ENCODE measurements around the gene ZNF385D. TPM values are rescaled to one million over a fixed set of nuclear protein-coding genes. Genes with fewer than 3 reads are reported as not detected.

Gene ZNF385D
- total RNA-seq, 1 experiment from 2014 or later = not detected

DNA sequence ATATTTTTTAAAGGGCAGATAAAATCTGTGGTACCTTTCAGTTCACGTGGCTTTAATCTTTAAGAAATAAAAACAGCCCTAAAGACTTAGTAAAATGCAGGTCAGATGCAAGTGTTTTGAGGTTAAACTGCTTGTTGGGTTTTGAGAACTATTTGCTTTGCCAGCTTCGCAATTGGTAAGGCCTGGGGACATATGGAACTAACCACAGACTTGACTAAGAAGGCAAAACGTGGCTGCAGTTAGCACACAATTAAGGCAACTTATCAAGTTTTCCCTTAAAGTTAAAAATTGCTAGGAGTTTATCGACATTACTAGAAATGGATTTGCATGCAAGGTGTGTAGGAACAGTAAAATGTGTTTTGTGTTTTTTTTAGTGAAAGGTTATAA is 206.9 kb downstream of the ZNF385D start:
- ATAC-seq (no peak), DNase-seq (ENCODE audit: low read depth, low spot score) (no peak)
- intact Hi-C loops (cut with micrococcal nuclease) = no loop called here
- no peak overlapping the region for H2AFZ ChIP-seq (ENCODE audit: low read depth, low read length, poor library complexity, severe bottlenecking)
- peaks cover 0 to 16% of the 10 kb centered on the region in 2 experiments; a peak in 2 of 4 replicates for H3K9me3 ChIP-seq (ENCODE audit: control insufficient read depth in 1 of 2, insufficient read depth in 1 of 2, low read depth in 1 of 2, low read length in 2 of 2)
- H3K27ac ChIP-seq (ENCODE audit: low read depth, low read length) = no peak overlapping the region
- no peak for TF ChIP-seq YY1 (IDR thresholded peaks at IDR 0.05; ENCODE audit: extremely low read depth, insufficient replicate concordance, low read depth, low read length)
- TF ChIP-seq, protein P1, sequence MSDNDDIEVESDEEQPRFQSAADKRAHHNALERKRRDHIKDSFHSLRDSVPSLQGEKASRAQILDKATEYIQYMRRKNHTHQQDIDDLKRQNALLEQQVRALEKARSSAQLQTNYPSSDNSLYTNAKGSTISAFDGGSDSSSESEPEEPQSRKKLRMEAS (IDR thresholded peaks at IDR 0.05) = no peak
- TF ChIP-seq CBX3 (IDR thresholded peaks at IDR 0.05; ENCODE audit: low read depth) = no peak
- TF ChIP-seq FOSL1 (IDR thresholded peaks at IDR 0.05; ENCODE audit: low read depth) = no peak
- TF ChIP-seq CEBPB (IDR thresholded peaks at IDR 0.05; ENCODE audit: low read depth) = no peak
- TF ChIP-seq, protein P2, sequence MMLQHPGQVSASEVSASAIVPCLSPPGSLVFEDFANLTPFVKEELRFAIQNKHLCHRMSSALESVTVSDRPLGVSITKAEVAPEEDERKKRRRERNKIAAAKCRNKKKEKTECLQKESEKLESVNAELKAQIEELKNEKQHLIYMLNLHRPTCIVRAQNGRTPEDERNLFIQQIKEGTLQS (IDR thresholded peaks at IDR 0.05) = no peak
- TF ChIP-seq, protein P3, sequence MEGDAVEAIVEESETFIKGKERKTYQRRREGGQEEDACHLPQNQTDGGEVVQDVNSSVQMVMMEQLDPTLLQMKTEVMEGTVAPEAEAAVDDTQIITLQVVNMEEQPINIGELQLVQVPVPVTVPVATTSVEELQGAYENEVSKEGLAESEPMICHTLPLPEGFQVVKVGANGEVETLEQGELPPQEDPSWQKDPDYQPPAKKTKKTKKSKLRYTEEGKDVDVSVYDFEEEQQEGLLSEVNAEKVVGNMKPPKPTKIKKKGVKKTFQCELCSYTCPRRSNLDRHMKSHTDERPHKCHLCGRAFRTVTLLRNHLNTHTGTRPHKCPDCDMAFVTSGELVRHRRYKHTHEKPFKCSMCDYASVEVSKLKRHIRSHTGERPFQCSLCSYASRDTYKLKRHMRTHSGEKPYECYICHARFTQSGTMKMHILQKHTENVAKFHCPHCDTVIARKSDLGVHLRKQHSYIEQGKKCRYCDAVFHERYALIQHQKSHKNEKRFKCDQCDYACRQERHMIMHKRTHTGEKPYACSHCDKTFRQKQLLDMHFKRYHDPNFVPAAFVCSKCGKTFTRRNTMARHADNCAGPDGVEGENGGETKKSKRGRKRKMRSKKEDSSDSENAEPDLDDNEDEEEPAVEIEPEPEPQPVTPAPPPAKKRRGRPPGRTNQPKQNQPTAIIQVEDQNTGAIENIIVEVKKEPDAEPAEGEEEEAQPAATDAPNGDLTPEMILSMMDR (IDR thresholded peaks at IDR 0.05 in 2 of 3, conservative IDR thresholded peaks at IDR 0.05 in 1 of 3; ENCODE audit: borderline replicate concordance in 1 of 3, insufficient read depth in 1 of 3, low read depth in 2 of 3, low read length in 2 of 3) = no peak
- no peak for TF ChIP-seq EZH2phosphoT487 (IDR thresholded peaks at IDR 0.05; ENCODE audit: borderline replicate concordance)
- no peak for TF ChIP-seq RAD21 (IDR thresholded peaks at IDR 0.05; ENCODE audit: low read depth)
- no peak for TF ChIP-seq ELF1 (IDR thresholded peaks at IDR 0.05; ENCODE audit: borderline replicate concordance, low read depth)
- no peak for TF ChIP-seq POLR2AphosphoS5 (IDR thresholded peaks at IDR 0.05; ENCODE audit: low read depth, low read length)
- TF ChIP-seq SP1 (IDR thresholded peaks at IDR 0.05; ENCODE audit: low read depth) = no peak
- no peak for TF ChIP-seq ZNF274 (IDR thresholded peaks at IDR 0.05; ENCODE audit: low read depth, low read length)
- ChIA-PET RAD21 (ENCODE audit: low non-redundant PET in 1 of 2, low total read pairs in 2 of 2, uncharacterized antibody in 2 of 2, unreplicated experiment in 2 of 2) (no interaction called here), POLR2A (no interaction called here), CTCF (no interaction called here)
- no peak overlapping the region for H3K4me2 ChIP-seq (ENCODE audit: low read length)
- no peaks in the 10 kb centered on the region for H3K4me1 ChIP-seq (ENCODE audit: control insufficient read depth in 1 of 2, insufficient read depth in 2 of 2, low read length in 2 of 2)
- no TSS peak for BruUV-seq (replicated peaks)
- no peak overlapping the region for H3K9ac ChIP-seq (ENCODE audit: low read length)
- no peaks in the 10 kb centered on the region for H3K9me2 ChIP-seq (ENCODE audit: insufficient read depth)
- no peaks in the 10 kb centered on the region for H3K36me3 ChIP-seq (ENCODE audit: control insufficient read depth in 1 of 2, insufficient read depth in 2 of 2, low read length in 2 of 2)
- H3K27me3 ChIP-seq (ENCODE audit: insufficient read depth, low read length) = no peaks in the 10 kb centered on the region
- no peaks in the 10 kb centered on the region for H3K79me2 ChIP-seq (ENCODE audit: insufficient read depth, low read length)
- no peaks in the 10 kb centered on the region for H4K20me1 ChIP-seq (ENCODE audit: insufficient read depth)
- no peak overlapping the region for H3K4me3 ChIP-seq (replicated peaks in 1 of 2; ENCODE audit: low read depth in 1 of 2, low read length in 2 of 2)

Measured in HCT116 (cell line).